ENCODE measurements around the gene KSR1. TPM values are rescaled to one million over a fixed set of nuclear protein-coding genes. Genes with fewer than 3 reads are reported as not detected.

Gene KSR1
- total and polyA plus RNA-seq, 9 of the 15 experiments (the other 6 are each of a cell fraction or from before 2014, with no cell fraction given) = 1.4 to 51.7 (median 18.4) TPM

DNA sequence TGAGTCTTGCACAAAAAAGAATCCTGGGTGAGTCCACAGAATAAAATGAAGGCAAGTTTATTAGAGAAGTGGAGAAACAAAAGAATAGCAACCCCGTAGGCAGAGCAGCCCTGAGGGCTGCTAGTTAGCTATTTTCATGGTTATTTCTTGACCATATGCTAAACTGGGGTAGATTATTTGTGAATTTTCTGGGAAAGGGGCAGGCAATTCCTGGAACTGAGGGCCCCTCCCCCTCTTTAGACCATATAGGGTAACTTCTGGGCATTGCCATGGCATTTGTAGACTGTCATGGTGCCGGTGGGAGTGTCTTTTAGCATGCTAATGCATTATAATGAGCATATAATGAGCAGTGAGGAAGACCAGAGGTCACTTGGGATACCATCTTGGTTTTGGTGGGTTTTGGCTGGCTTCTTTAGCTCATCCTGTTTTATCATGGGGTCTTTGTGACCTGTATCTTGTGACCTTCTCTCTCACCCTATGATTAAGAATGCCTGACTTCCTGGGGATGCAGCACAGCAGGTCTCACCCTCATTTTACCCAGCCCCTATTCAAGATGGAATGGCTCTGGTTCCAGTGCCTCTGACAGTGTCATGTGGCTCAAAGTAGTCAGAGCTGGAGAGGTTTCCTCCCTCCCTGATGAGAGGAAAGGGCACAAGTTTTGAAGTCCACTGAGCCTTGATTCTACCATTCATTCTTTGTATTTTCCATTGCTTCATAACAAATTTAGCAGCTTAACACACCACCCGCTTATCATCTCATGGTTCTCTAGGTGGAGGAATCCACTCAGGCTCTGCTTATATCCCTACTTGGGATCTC lies 119.1 kb downstream of the KSR1 start (continued):
- no peak for TF ChIP-seq PCBP2 (IDR thresholded peaks at IDR 0.05; ENCODE audit: low read depth, low read length, poor library complexity, severe bottlenecking)
- TF ChIP-seq ZNF644 (tag; IDR thresholded peaks at IDR 0.05; ENCODE audit: low read depth) = peak; percentile 95
- TF ChIP-seq, protein P1, sequence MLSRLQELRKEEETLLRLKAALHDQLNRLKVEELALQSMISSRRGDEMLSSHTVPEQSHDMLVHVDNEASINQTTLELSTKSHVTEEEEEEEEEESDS (CRISPR knock-in tag; IDR thresholded peaks at IDR 0.05) = peak; percentile 63; the same call in 1 of the 2 replicates
- TF ChIP-seq, protein P2, sequence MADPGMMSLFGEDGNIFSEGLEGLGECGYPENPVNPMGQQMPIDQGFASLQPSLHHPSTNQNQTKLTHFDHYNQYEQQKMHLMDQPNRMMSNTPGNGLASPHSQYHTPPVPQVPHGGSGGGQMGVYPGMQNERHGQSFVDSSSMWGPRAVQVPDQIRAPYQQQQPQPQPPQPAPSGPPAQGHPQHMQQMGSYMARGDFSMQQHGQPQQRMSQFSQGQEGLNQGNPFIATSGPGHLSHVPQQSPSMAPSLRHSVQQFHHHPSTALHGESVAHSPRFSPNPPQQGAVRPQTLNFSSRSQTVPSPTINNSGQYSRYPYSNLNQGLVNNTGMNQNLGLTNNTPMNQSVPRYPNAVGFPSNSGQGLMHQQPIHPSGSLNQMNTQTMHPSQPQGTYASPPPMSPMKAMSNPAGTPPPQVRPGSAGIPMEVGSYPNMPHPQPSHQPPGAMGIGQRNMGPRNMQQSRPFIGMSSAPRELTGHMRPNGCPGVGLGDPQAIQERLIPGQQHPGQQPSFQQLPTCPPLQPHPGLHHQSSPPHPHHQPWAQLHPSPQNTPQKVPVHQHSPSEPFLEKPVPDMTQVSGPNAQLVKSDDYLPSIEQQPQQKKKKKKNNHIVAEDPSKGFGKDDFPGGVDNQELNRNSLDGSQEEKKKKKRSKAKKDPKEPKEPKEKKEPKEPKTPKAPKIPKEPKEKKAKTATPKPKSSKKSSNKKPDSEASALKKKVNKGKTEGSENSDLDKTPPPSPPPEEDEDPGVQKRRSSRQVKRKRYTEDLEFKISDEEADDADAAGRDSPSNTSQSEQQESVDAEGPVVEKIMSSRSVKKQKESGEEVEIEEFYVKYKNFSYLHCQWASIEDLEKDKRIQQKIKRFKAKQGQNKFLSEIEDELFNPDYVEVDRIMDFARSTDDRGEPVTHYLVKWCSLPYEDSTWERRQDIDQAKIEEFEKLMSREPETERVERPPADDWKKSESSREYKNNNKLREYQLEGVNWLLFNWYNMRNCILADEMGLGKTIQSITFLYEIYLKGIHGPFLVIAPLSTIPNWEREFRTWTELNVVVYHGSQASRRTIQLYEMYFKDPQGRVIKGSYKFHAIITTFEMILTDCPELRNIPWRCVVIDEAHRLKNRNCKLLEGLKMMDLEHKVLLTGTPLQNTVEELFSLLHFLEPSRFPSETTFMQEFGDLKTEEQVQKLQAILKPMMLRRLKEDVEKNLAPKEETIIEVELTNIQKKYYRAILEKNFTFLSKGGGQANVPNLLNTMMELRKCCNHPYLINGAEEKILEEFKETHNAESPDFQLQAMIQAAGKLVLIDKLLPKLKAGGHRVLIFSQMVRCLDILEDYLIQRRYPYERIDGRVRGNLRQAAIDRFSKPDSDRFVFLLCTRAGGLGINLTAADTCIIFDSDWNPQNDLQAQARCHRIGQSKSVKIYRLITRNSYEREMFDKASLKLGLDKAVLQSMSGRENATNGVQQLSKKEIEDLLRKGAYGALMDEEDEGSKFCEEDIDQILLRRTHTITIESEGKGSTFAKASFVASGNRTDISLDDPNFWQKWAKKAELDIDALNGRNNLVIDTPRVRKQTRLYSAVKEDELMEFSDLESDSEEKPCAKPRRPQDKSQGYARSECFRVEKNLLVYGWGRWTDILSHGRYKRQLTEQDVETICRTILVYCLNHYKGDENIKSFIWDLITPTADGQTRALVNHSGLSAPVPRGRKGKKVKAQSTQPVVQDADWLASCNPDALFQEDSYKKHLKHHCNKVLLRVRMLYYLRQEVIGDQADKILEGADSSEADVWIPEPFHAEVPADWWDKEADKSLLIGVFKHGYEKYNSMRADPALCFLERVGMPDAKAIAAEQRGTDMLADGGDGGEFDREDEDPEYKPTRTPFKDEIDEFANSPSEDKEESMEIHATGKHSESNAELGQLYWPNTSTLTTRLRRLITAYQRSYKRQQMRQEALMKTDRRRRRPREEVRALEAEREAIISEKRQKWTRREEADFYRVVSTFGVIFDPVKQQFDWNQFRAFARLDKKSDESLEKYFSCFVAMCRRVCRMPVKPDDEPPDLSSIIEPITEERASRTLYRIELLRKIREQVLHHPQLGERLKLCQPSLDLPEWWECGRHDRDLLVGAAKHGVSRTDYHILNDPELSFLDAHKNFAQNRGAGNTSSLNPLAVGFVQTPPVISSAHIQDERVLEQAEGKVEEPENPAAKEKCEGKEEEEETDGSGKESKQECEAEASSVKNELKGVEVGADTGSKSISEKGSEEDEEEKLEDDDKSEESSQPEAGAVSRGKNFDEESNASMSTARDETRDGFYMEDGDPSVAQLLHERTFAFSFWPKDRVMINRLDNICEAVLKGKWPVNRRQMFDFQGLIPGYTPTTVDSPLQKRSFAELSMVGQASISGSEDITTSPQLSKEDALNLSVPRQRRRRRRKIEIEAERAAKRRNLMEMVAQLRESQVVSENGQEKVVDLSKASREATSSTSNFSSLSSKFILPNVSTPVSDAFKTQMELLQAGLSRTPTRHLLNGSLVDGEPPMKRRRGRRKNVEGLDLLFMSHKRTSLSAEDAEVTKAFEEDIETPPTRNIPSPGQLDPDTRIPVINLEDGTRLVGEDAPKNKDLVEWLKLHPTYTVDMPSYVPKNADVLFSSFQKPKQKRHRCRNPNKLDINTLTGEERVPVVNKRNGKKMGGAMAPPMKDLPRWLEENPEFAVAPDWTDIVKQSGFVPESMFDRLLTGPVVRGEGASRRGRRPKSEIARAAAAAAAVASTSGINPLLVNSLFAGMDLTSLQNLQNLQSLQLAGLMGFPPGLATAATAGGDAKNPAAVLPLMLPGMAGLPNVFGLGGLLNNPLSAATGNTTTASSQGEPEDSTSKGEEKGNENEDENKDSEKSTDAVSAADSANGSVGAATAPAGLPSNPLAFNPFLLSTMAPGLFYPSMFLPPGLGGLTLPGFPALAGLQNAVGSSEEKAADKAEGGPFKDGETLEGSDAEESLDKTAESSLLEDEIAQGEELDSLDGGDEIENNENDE (IDR thresholded peaks at IDR 0.05; ENCODE audit: low read depth, low read length) = no peak
- TF ChIP-seq SPI1 (IDR thresholded peaks at IDR 0.05; ENCODE audit: borderline replicate concordance, low read depth, low read length) = no peak
- peak; percentile 95 for TF ChIP-seq ZNF584 (CRISPR knock-in tag; IDR thresholded peaks at IDR 0.05; ENCODE audit: low read depth)
- TF ChIP-seq ZFP36 (IDR thresholded peaks at IDR 0.05; ENCODE audit: low read depth, low read length, partially characterized antibody) = no peak
- TF ChIP-seq KLF16 (IDR thresholded peaks at IDR 0.05) = no peak
- TF ChIP-seq SREBF2 (CRISPR knock-in tag; IDR thresholded peaks at IDR 0.05) = no peak
- TF ChIP-seq, protein P3, sequence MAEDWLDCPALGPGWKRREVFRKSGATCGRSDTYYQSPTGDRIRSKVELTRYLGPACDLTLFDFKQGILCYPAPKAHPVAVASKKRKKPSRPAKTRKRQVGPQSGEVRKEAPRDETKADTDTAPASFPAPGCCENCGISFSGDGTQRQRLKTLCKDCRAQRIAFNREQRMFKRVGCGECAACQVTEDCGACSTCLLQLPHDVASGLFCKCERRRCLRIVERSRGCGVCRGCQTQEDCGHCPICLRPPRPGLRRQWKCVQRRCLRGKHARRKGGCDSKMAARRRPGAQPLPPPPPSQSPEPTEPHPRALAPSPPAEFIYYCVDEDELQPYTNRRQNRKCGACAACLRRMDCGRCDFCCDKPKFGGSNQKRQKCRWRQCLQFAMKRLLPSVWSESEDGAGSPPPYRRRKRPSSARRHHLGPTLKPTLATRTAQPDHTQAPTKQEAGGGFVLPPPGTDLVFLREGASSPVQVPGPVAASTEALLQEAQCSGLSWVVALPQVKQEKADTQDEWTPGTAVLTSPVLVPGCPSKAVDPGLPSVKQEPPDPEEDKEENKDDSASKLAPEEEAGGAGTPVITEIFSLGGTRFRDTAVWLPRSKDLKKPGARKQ (CRISPR knock-in tag; IDR thresholded peaks at IDR 0.05) = no peak
- TF ChIP-seq HNRNPK (IDR thresholded peaks at IDR 0.05; ENCODE audit: low read depth, low read length, poor library complexity, severe bottlenecking) = no peak
- TF ChIP-seq HNRNPH1 (optimal IDR thresholded peaks at IDR 0.05; ENCODE audit: low read depth, low read length) = no peak
- peak in 1 of 2 experiments; percentile 89; a peak in 2 of 4 replicates for TF ChIP-seq TEAD1 (CRISPR knock-in tag; IDR thresholded peaks at IDR 0.05)
